Esophagus squamous epithelium (tissue), 4 donors: Measurements from ENCODE around the gene PSD2.

Experiments used
- CTCF ChIP-seq, 6 experiments: fragments of 450-650 bp in 4 of 6; fragments of 200-600 bp in 2 of 6; sonication (generic) in 2 of 6; IDR thresholded peaks; one replicate each; pipeline ENCODE4 v1.5.1; 2016 to 2019; ENCODE audit warnings: antibody characterized with exemption in 6 of 6, mild to moderate bottlenecking in 4 of 6, moderate library complexity in 4 of 6
- POLR2A ChIP-seq, 4 donors: fragments of 450-650 bp; IDR thresholded peaks; one replicate each; pipeline ENCODE4 v1.6.1; 2017; ENCODE audit warnings: antibody characterized with exemption in 4 of 4, mild to moderate bottlenecking in 4 of 4, moderate library complexity in 3 of 4

GRCh38 chr5:139844472-139845145 lies 49.0 kb downstream of the PSD2 start:
- TF ChIP-seq POLR2A (IDR thresholded peaks at IDR 0.05) = no peak
- peak; percentile 41 to 67 (median 56) for TF ChIP-seq CTCF (IDR thresholded peaks at IDR 0.05)
